ENCODE results near the gene NEMP1. TPM values are rescaled to one million over a fixed set of nuclear protein-coding genes. Genes with fewer than 3 reads are reported as not detected.

The NEMP1 gene
- total RNA-seq, 1 experiment from 2014 or later, result 63.2 TPM

DNA sequence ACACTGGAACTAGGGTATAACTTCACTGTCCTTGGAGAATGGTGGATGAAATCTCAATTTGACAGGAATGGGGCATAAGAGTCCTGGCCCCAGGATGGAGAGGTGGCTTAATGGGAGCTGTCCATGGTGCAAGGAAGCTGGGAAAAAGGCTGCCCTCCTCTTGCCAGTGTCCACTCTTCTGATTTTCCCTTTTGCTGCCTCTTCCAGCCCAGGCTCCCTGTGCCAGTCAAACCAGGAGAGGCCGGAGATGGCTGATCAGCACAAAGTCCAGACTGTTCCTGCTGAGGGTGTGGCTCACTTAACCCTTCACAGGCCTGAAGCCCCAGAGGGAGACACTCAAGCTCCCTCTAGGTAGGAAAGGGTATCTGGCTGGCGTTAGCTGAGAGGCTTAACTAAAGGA lies 28.7 kb downstream of the NEMP1 start, which contains the start of gene MYO1A:
Gene MYO1A, minus strand, starts transcription at position 240 of the 400 bp plus-strand sequence. CDS start 1,806 bp downstream, outside the sequence.
- TF ChIP-seq, protein P1, sequence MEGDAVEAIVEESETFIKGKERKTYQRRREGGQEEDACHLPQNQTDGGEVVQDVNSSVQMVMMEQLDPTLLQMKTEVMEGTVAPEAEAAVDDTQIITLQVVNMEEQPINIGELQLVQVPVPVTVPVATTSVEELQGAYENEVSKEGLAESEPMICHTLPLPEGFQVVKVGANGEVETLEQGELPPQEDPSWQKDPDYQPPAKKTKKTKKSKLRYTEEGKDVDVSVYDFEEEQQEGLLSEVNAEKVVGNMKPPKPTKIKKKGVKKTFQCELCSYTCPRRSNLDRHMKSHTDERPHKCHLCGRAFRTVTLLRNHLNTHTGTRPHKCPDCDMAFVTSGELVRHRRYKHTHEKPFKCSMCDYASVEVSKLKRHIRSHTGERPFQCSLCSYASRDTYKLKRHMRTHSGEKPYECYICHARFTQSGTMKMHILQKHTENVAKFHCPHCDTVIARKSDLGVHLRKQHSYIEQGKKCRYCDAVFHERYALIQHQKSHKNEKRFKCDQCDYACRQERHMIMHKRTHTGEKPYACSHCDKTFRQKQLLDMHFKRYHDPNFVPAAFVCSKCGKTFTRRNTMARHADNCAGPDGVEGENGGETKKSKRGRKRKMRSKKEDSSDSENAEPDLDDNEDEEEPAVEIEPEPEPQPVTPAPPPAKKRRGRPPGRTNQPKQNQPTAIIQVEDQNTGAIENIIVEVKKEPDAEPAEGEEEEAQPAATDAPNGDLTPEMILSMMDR (IDR thresholded peaks at IDR 0.05; ENCODE audit: unreplicated experiment), result no peak
- H3K4me3 Mint-ChIP-seq (ENCODE audit: low read depth, unreplicated experiment), result no peak within 1 kb of the TSS
- no peaks in the 10 kb centered on the region for H3K9me3 Mint-ChIP-seq (ENCODE audit: low read depth, unreplicated experiment)
- CTCF ChIA-PET, result interaction anchor here (0.8 kb wide), 1 partner anchor 15 kb away, joined by 3 read pairs; no protein-coding TSS in a partner anchor
- H3K27me3 Mint-ChIP-seq (ENCODE audit: unreplicated experiment), result peaks cover 28% of the 10 kb centered on the region
- H3K36me3 Mint-ChIP-seq (ENCODE audit: insufficient read depth, unreplicated experiment), result peaks cover 4% of the 10 kb centered on the region
- H3K27ac Mint-ChIP-seq (ENCODE audit: unreplicated experiment), result no peak within 1 kb of the TSS
- intact Hi-C loops (cut with micrococcal nuclease; ENCODE audit: unreplicated experiment), result no loop called here
- BruUV-seq (replicated peaks), result no TSS peak
- peaks cover 16% of the 10 kb centered on the region for H3K4me1 Mint-ChIP-seq (ENCODE audit: low read depth, unreplicated experiment)
- peak; percentile 19 for DNase-seq

DNA sequence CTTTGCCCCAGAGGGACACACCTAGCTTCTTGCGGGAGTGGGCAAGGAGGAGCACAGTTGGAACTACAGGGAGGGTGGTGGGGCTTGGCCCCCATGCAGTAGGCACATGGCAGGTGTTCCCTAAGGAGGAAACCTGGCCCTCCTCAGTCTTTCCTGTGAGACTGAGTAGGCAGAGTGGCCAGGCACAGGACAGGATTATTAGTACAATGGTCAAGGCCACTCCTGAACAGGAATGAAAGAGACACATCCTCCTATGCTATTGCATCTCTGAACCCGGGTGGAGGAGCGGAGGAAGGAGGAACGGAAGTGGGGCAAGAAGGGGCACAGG lies 29.5 kb downstream of the NEMP1 start:
- no peak for DNase-seq
- Mint-ChIP-seq H3K9me3 (ENCODE audit: low read depth, unreplicated experiment) (no peaks in the 10 kb centered on the region), H3K4me3 (ENCODE audit: low read depth, unreplicated experiment) (no peak overlapping the region), H3K27ac (ENCODE audit: unreplicated experiment) (no peak overlapping the region), H3K4me1 (ENCODE audit: low read depth, unreplicated experiment) (peaks cover 16% of the 10 kb centered on the region), H3K27me3 (ENCODE audit: unreplicated experiment) (peaks cover 36% of the 10 kb centered on the region), H3K36me3 (ENCODE audit: insufficient read depth, unreplicated experiment) (no peaks in the 10 kb centered on the region)
- CTCF ChIA-PET, result interaction anchor here (0.6 to 0.8 kb wide), 2 partner anchors 16 to 189 kb away, joined by 3 read pairs; no protein-coding TSS in a partner anchor
- TF ChIP-seq, protein P1 (IDR thresholded peaks at IDR 0.05; ENCODE audit: unreplicated experiment), result no peak
- intact Hi-C loops (cut with micrococcal nuclease; ENCODE audit: unreplicated experiment), result no loop called here
- no TSS peak for BruUV-seq (replicated peaks)

DNA sequence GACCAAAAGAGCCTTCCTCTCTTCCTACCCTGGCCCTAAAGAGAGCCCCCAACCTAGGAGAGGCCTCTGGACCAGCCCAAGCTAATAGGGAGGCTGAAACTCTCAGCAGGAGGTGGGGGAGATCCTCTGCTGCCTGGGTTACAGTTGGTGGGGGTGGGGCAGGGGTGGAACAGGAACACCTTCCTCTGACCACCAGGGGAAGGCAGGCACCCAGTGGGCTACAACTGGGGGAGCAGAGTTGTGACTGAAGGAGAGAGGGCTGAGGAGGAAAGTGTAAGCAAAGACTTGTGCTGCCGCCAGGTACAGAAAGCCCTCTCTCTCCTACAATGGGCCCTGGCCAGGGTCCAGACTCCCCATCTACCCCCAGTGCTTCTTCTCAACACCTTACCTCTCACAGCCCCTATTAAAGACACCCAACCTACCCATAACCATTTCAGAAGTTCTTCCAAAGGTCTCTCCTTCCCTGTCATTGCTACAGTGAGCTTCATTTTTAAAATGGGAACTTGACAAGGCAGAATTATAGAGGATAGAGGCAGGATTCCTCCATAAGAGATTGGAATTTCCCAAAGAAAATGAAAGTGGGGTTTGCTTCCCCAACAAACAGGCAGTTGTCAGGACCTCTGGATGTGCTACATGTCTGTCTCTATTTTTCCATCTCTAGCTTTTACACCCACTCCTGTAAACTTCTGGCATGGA lies 30.0 kb downstream of the NEMP1 start:
- intact Hi-C loops (cut with micrococcal nuclease; ENCODE audit: unreplicated experiment), result no loop called here
- DNase-seq, result no peak
- no peaks in the 10 kb centered on the region for H3K9me3 Mint-ChIP-seq (ENCODE audit: low read depth, unreplicated experiment)
- peaks cover 16% of the 10 kb centered on the region for H3K4me1 Mint-ChIP-seq (ENCODE audit: low read depth, unreplicated experiment)
- no peak overlapping the region for H3K27ac Mint-ChIP-seq (ENCODE audit: unreplicated experiment)
- no TSS peak for BruUV-seq (replicated peaks)
- TF ChIP-seq, protein P1 (IDR thresholded peaks at IDR 0.05; ENCODE audit: unreplicated experiment), result no peak
- CTCF ChIA-PET, result interaction anchor here (0.6 to 1.2 kb wide), 2 partner anchors 63 to 188 kb away, joined by 3 read pairs; no protein-coding TSS in a partner anchor
- H3K27me3 Mint-ChIP-seq (ENCODE audit: unreplicated experiment), result peaks cover 42% of the 10 kb centered on the region
- no peak overlapping the region for H3K4me3 Mint-ChIP-seq (ENCODE audit: low read depth, unreplicated experiment)
- no peaks in the 10 kb centered on the region for H3K36me3 Mint-ChIP-seq (ENCODE audit: insufficient read depth, unreplicated experiment)

DNA sequence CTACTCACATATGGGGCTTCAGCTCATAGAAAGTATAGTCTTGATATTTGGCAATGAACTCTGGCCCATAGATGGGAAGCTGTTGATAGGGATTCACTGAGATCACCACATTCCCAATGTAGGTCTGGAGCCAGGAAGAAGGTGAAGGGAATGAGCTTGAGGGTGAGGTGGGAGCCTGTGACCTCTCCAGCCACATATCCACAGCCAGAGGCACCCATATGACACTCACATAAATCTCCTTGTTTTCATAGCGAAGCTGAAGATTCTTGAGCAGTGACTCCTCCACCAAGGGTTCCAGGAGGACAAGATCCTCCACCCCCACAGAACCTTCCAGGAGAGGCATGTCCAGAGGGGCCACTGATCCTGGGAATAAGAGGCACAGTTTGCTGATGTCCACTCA lies 30.6 kb downstream of the NEMP1 start:
- H3K4me3 Mint-ChIP-seq (ENCODE audit: low read depth, unreplicated experiment), result no peak overlapping the region

More for the DNA sequence above, 30.6 kb downstream of the NEMP1 start:
- no peak for DNase-seq
- no TSS peak for BruUV-seq (replicated peaks)
- intact Hi-C loops (cut with micrococcal nuclease; ENCODE audit: unreplicated experiment), result no loop called here
- Mint-ChIP-seq H3K4me1 (ENCODE audit: low read depth, unreplicated experiment) (peaks cover 16% of the 10 kb centered on the region), H3K27me3 (ENCODE audit: unreplicated experiment) (peaks cover 47% of the 10 kb centered on the region), H3K36me3 (ENCODE audit: insufficient read depth, unreplicated experiment) (no peaks in the 10 kb centered on the region), H3K27ac (ENCODE audit: unreplicated experiment) (no peak overlapping the region), H3K9me3 (ENCODE audit: low read depth, unreplicated experiment) (no peaks in the 10 kb centered on the region)
- CTCF ChIA-PET, result interaction anchor here (1.2 kb wide), 1 partner anchor 64 kb away, joined by 3 read pairs; no protein-coding TSS in a partner anchor
- TF ChIP-seq, protein P1 (IDR thresholded peaks at IDR 0.05; ENCODE audit: unreplicated experiment), result no peak
